DND-41 (cell line): ENCODE data around the gene FCRL1.

Experiments
- ATAC-seq: fragments of 200-7000 bp; cut with Tn5 transposase; 3 replicates; pipeline ENCODE4 v1.9.1; 2021; ENCODE audit warnings: low read depth; ENCODE audit not compliant: insufficient read depth
- DNase-seq: peaks from one replicate; pipeline ENCODE4 v3.0.0-alpha.2; 2020
- H2AFZ ChIP-seq: 2 replicates; pipeline ENCODE4 v1.6.0; 2012; ENCODE audit warnings: low read depth, low read length
- H3K27ac ChIP-seq: 2 replicates; pipeline ENCODE4 v1.5.1; 2012; ENCODE audit warnings: low read length, inconsistent platforms
- H3K27me3 ChIP-seq: fragments of 200-600 bp; sonication (generic); 2 replicates; pipeline ENCODE4 v1.6.0; 2012; ENCODE audit warnings: low read length, mild to moderate bottlenecking, inconsistent platforms; ENCODE audit not compliant: insufficient read depth, poor library complexity
- H3K36me3 ChIP-seq: 2 replicates; pipeline ENCODE4 v1.5.1; 2012; ENCODE audit warnings: low read length, inconsistent platforms; ENCODE audit not compliant: insufficient read depth
- H3K4me1 ChIP-seq: 2 replicates; pipeline ENCODE4 v1.5.1; 2012; ENCODE audit warnings: mild to moderate bottlenecking, low read length; ENCODE audit not compliant: insufficient read depth
- H3K4me2 ChIP-seq: 2 replicates; pipeline ENCODE4 v1.6.0; 2012; ENCODE audit warnings: mild to moderate bottlenecking, moderate library complexity, low read length, inconsistent platforms; ENCODE audit not compliant: insufficient read depth
- H3K4me3 ChIP-seq, 2 experiments: fragments of 200-600 bp in 1 of 2; shearing (Covaris generic) in 1 of 2; 2 replicates each; pipeline ENCODE4 v1.5.1; 2012 to 2016; ENCODE audit warnings: inconsistent platforms in 2 of 2, low read length in 2 of 2, mild to moderate bottlenecking in 2 of 2, low read depth in 1 of 2, moderate library complexity in 1 of 2
- H3K79me2 ChIP-seq: 2 replicates; pipeline ENCODE4 v1.6.0; 2012; ENCODE audit warnings: low read length, inconsistent platforms; ENCODE audit not compliant: insufficient read depth
- H3K9ac ChIP-seq: 2 replicates; pipeline ENCODE4 v1.6.0; 2012; ENCODE audit warnings: low read depth, mild to moderate bottlenecking, inconsistent platforms, low read length, moderate library complexity
- H3K9me3 ChIP-seq: 2 replicates; pipeline ENCODE4 v1.5.1; 2012; ENCODE audit warnings: low read length, moderate library complexity, mild to moderate bottlenecking, inconsistent platforms; ENCODE audit not compliant: insufficient read depth, severe bottlenecking
- H4K20me1 ChIP-seq: 2 replicates; pipeline ENCODE4 v1.6.0; 2012; ENCODE audit warnings: low read length; ENCODE audit not compliant: insufficient read depth
- EZH2 ChIP-seq: IDR thresholded peaks from 3 replicates; pipeline ENCODE4 v1.6.1; 2012; ENCODE audit warnings: borderline replicate concordance, low read depth, mild to moderate bottlenecking, moderate library complexity, low read length, inconsistent platforms; ENCODE audit not compliant: severe bottlenecking
- TF ChIP-seq, protein P1 (sequence below): IDR thresholded peaks from 2 replicates; pipeline ENCODE4 v1.5.1; 2012; ENCODE audit warnings: borderline replicate concordance, low read length, moderate library complexity, mild to moderate bottlenecking; ENCODE audit not compliant: poor library complexity, severe bottlenecking; ENCODE audit errors: extremely low read depth

FCRL1 gene

GRCh38 chr1:157830887-157831286, 11.0 kb upstream of the FCRL1 start:
- H3K4me2 ChIP-seq, result no peak overlapping the region
- no peak overlapping the region for H3K4me3 ChIP-seq
- no peak overlapping the region for H3K9ac ChIP-seq
- peaks cover 16% of the 10 kb centered on the region for H3K27me3 ChIP-seq
- no peak for ATAC-seq
- TF ChIP-seq, protein P1, sequence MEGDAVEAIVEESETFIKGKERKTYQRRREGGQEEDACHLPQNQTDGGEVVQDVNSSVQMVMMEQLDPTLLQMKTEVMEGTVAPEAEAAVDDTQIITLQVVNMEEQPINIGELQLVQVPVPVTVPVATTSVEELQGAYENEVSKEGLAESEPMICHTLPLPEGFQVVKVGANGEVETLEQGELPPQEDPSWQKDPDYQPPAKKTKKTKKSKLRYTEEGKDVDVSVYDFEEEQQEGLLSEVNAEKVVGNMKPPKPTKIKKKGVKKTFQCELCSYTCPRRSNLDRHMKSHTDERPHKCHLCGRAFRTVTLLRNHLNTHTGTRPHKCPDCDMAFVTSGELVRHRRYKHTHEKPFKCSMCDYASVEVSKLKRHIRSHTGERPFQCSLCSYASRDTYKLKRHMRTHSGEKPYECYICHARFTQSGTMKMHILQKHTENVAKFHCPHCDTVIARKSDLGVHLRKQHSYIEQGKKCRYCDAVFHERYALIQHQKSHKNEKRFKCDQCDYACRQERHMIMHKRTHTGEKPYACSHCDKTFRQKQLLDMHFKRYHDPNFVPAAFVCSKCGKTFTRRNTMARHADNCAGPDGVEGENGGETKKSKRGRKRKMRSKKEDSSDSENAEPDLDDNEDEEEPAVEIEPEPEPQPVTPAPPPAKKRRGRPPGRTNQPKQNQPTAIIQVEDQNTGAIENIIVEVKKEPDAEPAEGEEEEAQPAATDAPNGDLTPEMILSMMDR, result no peak
- no peak for TF ChIP-seq EZH2
- H3K27ac ChIP-seq, result no peak overlapping the region
- H3K36me3 ChIP-seq, result no peaks in the 10 kb centered on the region
- no peaks in the 10 kb centered on the region for H3K4me1 ChIP-seq
- H2AFZ ChIP-seq, result no peak overlapping the region
- H3K9me3 ChIP-seq, result no peaks in the 10 kb centered on the region
- no peaks in the 10 kb centered on the region for H3K79me2 ChIP-seq
- DNase-seq, result no peak
- H4K20me1 ChIP-seq, result no peaks in the 10 kb centered on the region

DNA sequence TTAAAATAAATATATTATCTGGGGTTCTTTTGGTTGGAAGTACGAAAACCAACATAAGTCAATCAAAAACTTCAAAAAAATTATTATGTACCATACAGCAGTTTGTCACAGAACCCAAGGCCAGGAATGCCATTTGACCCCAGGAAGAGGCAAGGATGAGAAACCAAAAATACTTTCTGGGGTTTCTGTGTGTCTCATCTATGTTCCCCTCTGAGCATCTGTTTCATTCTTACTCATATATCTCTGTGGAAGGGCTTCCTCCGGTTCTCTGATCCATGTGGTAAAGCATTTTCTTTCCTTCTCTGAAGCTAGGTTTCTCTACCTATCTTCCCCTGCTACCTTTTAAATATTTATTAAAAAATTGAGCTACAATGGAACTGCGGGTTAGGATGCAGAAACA, 9.8 kb upstream of the FCRL1 start:
- Histone ChIP-seq H3K4me3 (no peak overlapping the region), H4K20me1 (no peaks in the 10 kb centered on the region), H3K9me3 (no peaks in the 10 kb centered on the region), H3K27me3 (peaks cover 16% of the 10 kb centered on the region), H3K9ac (no peak overlapping the region), H3K27ac (no peak overlapping the region), H2AFZ (no peak overlapping the region), H3K36me3 (no peaks in the 10 kb centered on the region), H3K4me1 (no peaks in the 10 kb centered on the region), H3K79me2 (no peaks in the 10 kb centered on the region), H3K4me2 (no peak overlapping the region)
- no peak for TF ChIP-seq EZH2
- TF ChIP-seq, protein P1, result no peak
- no peak for DNase-seq
- ATAC-seq, result no peak

DNA sequence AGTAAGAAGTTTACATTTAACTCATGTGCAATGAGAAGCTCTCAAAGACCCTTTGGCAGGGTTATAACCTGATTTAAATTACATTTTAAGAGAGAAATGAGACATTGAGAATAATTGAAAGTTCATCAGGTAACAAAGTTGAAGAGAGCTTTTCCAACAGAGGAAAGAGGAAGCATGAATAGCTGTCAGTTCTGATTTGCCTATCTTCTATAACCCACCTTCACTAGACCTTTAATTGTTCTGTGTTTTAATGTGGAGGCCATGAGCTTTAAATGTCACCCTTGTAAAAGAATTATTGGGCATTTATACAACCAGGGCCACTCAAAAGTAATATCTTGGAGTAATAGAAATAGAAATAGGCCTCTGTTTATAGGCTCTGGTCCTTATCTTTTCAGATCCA, 9.3 kb upstream of the FCRL1 start:
- Histone ChIP-seq H3K36me3 (no peaks in the 10 kb centered on the region), H3K4me3 (no peak overlapping the region), H2AFZ (no peak overlapping the region), H3K27ac (no peak overlapping the region), H3K9ac (no peak overlapping the region), H4K20me1 (no peaks in the 10 kb centered on the region), H3K27me3 (peaks cover 13% of the 10 kb centered on the region), H3K4me1 (no peaks in the 10 kb centered on the region), H3K79me2 (no peaks in the 10 kb centered on the region), H3K4me2 (no peak overlapping the region), H3K9me3 (no peaks in the 10 kb centered on the region)
- TF ChIP-seq, protein P1, result no peak
- no peak for TF ChIP-seq EZH2
- ATAC-seq (no peak), DNase-seq (no peak)

DNA sequence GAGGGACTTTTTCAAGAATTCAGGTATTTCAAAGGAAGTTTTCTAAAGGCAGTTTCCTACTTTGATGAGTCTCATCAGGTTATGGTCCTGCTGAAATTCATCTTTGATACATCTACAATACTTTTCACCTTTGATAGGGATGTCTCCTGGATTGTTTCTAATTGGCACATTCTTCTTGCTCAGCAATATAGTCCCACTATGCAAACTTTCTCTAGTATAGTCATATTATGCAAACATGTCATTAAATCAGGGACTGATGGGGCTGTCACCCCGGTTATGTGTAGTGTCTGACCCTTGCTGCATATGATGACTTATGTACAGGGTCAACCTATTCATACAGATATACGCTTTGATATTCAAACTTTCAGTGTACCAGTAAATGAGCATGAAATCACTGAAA, 379 bp upstream of the FCRL1 start:
- no peak overlapping the region for H3K9ac ChIP-seq
- H3K36me3 ChIP-seq, result no peaks in the 10 kb centered on the region
- DNase-seq (no peak), ATAC-seq (no peak)
- peaks cover 3% of the 10 kb centered on the region for H3K27me3 ChIP-seq
- no peaks in the 10 kb centered on the region for H3K4me1 ChIP-seq
- no peak overlapping the region for H3K27ac ChIP-seq
- H4K20me1 ChIP-seq, result no peaks in the 10 kb centered on the region
- TF ChIP-seq, protein P1, result no peak
- no peak for TF ChIP-seq EZH2
- no peak overlapping the region for H3K4me3 ChIP-seq
- H3K9me3 ChIP-seq, result no peaks in the 10 kb centered on the region
- H2AFZ ChIP-seq, result no peak overlapping the region
- H3K79me2 ChIP-seq, result no peaks in the 10 kb centered on the region
- H3K4me2 ChIP-seq, result no peak overlapping the region
